GM12878 (cell line): Measurements from ENCODE around the gene RALGPS1. TPM values are rescaled to one million over a fixed set of nuclear protein-coding genes. Genes with fewer than 3 reads are reported as not detected.
A peak's percentile ranks its signal among the peaks of the same experiment; 100 is the strongest.

ENCODE experiments used
- ATAC-seq: fragments of 200-7000 bp; cut with Tn5 transposase; 3 replicates; pipeline ENCODE4 v1.9.1; 2020; ENCODE audit warnings: mild to moderate bottlenecking, moderate library complexity
- BruUV-seq: library from RNA; stranded (reverse); fragments of 400-500 nt; replicated peaks from 2 replicates; lab custom pipeline; 2021; lab: Mats Ljungman, UMichigan
- CTCF ChIA-PET: fragments of 300-600 bp; sonication (Branson Sonifier 250); formaldehyde crosslinking; extraction: SDS; loops from one replicate; lab custom pipeline; 2021; ENCODE audit warnings: inconsistent platforms; lab: Yijun Ruan, JAX
- POLR2A ChIA-PET: fragments of 350-600 bp; formaldehyde crosslinking; extraction: SDS; loops from one replicate; lab custom pipeline; 2021; ENCODE audit warnings: inconsistent platforms; lab: Charles Lee
- RAD21 ChIA-PET: fragments of 300-600 bp; sonication (Branson Sonifier 250); formaldehyde crosslinking; loops from one replicate; lab custom pipeline; 2023; ENCODE audit warnings: antibody characterized with exemption; ENCODE audit not compliant: unreplicated experiment; lab: Charles Lee
- SMC1A ChIA-PET: fragments of 300-600 bp; sonication (Branson Sonifier 250); formaldehyde crosslinking; loops from one replicate; lab custom pipeline; 2023; ENCODE audit not compliant: unreplicated experiment, uncharacterized antibody; lab: Charles Lee
- DNase-seq: peaks from one replicate; pipeline ENCODE4 v3.0.0-alpha.2; 2011; ENCODE audit warnings: low read depth, low spot score
- FAIRE-seq: peaks from 3 replicates; lab custom pipeline; 2011; peaks lifted over from hg19 to GRCh38; lab: Jason Lieb, UNC
- H2AFZ ChIP-seq: 2 replicates; pipeline ENCODE4 v1.6.0; 2011; ENCODE audit warnings: low read depth, low read length, control low read depth; ENCODE audit not compliant: control insufficient read depth
- H3K27ac ChIP-seq: 2 replicates; pipeline ENCODE4 v1.5.1; 2011; ENCODE audit warnings: control low read depth; ENCODE audit not compliant: control insufficient read depth, insufficient read depth
- H3K27me3 ChIP-seq, 2 experiments: replicated peaks in 1 of 2; 2 replicates each; pipeline versions ENCODE4 v1.6.0 to v1.6.1; 2011; ENCODE audit warnings: low read length in 1 of 2; ENCODE audit not compliant: control insufficient read depth in 2 of 2, insufficient read depth in 2 of 2
- H3K36me3 ChIP-seq, 2 experiments: 2 replicates each; pipeline ENCODE4 v1.5.1; 2011; ENCODE audit warnings: low read length in 1 of 2; ENCODE audit not compliant: control insufficient read depth in 2 of 2, insufficient read depth in 2 of 2
- H3K4me1 ChIP-seq: 2 replicates; pipeline ENCODE4 v1.6.1; 2011; ENCODE audit warnings: mild to moderate bottlenecking, low read length, moderate library complexity, mixed read lengths; ENCODE audit not compliant: control insufficient read depth, insufficient read depth
- H3K4me2 ChIP-seq: 2 replicates; pipeline ENCODE4 v1.6.0; 2011; ENCODE audit warnings: control low read depth; ENCODE audit not compliant: control insufficient read depth, insufficient read depth
- H3K4me3 ChIP-seq: fragments of 200-600 bp; sonication (generic); 2 replicates; pipeline ENCODE4 v1.5.1; 2016
- H3K79me2 ChIP-seq: 2 replicates; pipeline ENCODE4 v1.6.0; 2011; ENCODE audit warnings: low read length; ENCODE audit not compliant: control insufficient read depth, insufficient read depth
- H3K9ac ChIP-seq: 2 replicates; pipeline ENCODE4 v1.8.0; 2011; ENCODE audit warnings: low read length, control low read depth, mixed read lengths; ENCODE audit not compliant: control insufficient read depth, insufficient read depth
- H3K9me3 ChIP-seq: replicated peaks from 3 replicates; pipeline ENCODE4 v1.5.1; 2011; ENCODE audit warnings: mild to moderate bottlenecking, low read length; ENCODE audit not compliant: control insufficient read depth, insufficient read depth
- H4K20me1 ChIP-seq: 2 replicates; pipeline ENCODE4 v1.6.0; 2011; ENCODE audit not compliant: control insufficient read depth, insufficient read depth
- DPF2 ChIP-seq: fragments of 450-650 bp; IDR thresholded peaks from 2 replicates; pipeline ENCODE4 v1.6.1; 2017; ENCODE audit warnings: mild to moderate bottlenecking
- GABPA ChIP-seq: IDR thresholded peaks from 2 replicates; pipeline ENCODE4 v1.6.1; 2014; ENCODE audit warnings: antibody characterized with exemption, low read depth, mild to moderate bottlenecking, inconsistent platforms
- MEF2B ChIP-seq: fragments of 450-650 bp; IDR thresholded peaks from 2 replicates; pipeline ENCODE4 v1.6.1; 2018; ENCODE audit warnings: mild to moderate bottlenecking, moderate library complexity; ENCODE audit not compliant: partially characterized antibody, poor library complexity, severe bottlenecking
- MLLT1 ChIP-seq: fragments of 450-650 bp; IDR thresholded peaks from 2 replicates; pipeline ENCODE4 v1.6.1; 2016; ENCODE audit warnings: mild to moderate bottlenecking
- NKRF ChIP-seq: fragments of 450-650 bp; conservative IDR thresholded peaks from 2 replicates; pipeline ENCODE4 v1.6.1; 2017; ENCODE audit warnings: mild to moderate bottlenecking, moderate library complexity
- SMAD1 ChIP-seq: fragments of 450-650 bp; IDR thresholded peaks from 2 replicates; pipeline ENCODE4 v1.6.1; 2018; ENCODE audit warnings: mild to moderate bottlenecking, low read depth; ENCODE audit not compliant: partially characterized antibody
- ZNF217 ChIP-seq: fragments of 450-650 bp; IDR thresholded peaks from 2 replicates; pipeline ENCODE4 v1.6.1; 2017; ENCODE audit warnings: antibody characterized with exemption, mild to moderate bottlenecking
- WGBS: methylation state at CpG from one replicate; pipeline ENCODE4 v1.1.6; 2016; ENCODE audit warnings: low lambda C conversion rate; ENCODE audit not compliant: insufficient replicate concordance, insufficient coverage; ENCODE audit errors: missing lambda C conversion rate; 5-methylcytosine and 5-hydroxymethylcytosine counted together
- in situ Hi-C: fragments of 300-500 bp; cut with MboI; formaldehyde crosslinking; loops from 9 replicates; pipeline ENCODE4 v1.14.3; 2018; ENCODE audit warnings: mixed read lengths
- intact Hi-C: fragments of 100-400 bp; cut with micrococcal nuclease; formaldehyde crosslinking; loops from one replicate; pipeline ENCODE4 v1.14.2; 2022; ENCODE audit not compliant: unreplicated experiment
- polyA plus RNA-seq, 11 experiments: library from polyadenylated mRNA; depleted of rRNA in 4 of 11; unstranded in 6 of 11; stranded (reverse) in 5 of 11; fragments of >200 nt; fragmentation: Nextera tagmentation in 4 of 11; fragmentation: Illumina TruSeq in 1 of 11; extraction: Ambion mirVana in 4 of 11; extraction: Trizol in 1 of 11; gene quantifications; 1 replicate in 1 of 11; 2 replicates in 10 of 11; pipeline versions ENCODE4 v1.2.1 to v1.2.3, GENCODE V29; 2011 to 2016; ENCODE audit warnings: inconsistent platforms in 2 of 11, missing spikeins in 2 of 11, low read depth in 1 of 11
- total RNA-seq, 4 experiments: library from RNA; depleted of rRNA in 3 of 4; stranded (reverse); fragments of >200 nt in 3 of 4; fragmentation: Illumina TruSeq in 1 of 4; extraction: Trizol in 1 of 4; gene quantifications; 2 replicates each; pipeline versions ENCODE4 v1.2.1 to v1.2.3, GENCODE V29; 2013 to 2021

RALGPS1 gene
- total and polyA plus RNA-seq, 10 of the 15 experiments (the other 5 are each of a cell fraction or from before 2014, with no cell fraction given), result 0.13 to 5.6 (median 2.7) TPM

- ChIA-PET POLR2A (interaction anchor here (0.6 to 2.7 kb wide), 8 partner anchors 35 to 751 kb away, joined by 3 to 13 read pairs (median 4); no protein-coding TSS in a partner anchor), SMC1A (interaction anchor here (0.7 to 4.9 kb wide), 26 partner anchors 9 to 280 kb away, joined by 3 to 68 read pairs (median 5); no protein-coding TSS in a partner anchor), RAD21 (interaction anchor here (0.8 to 7.5 kb wide), 16 partner anchors 35 to 178 kb away, joined by 3 to 54 read pairs (median 5); no protein-coding TSS in a partner anchor)
- Histone ChIP-seq H3K4me1 (peaks cover 25% of the 10 kb centered on the region), H3K4me3 (no peak overlapping the region), H2AFZ (no peak overlapping the region), H3K9me3 (no peaks in the 10 kb centered on the region), H3K4me2 (no peak overlapping the region)
- ATAC-seq (peak; percentile 19), DNase-seq (no peak)
- BruUV-seq, result no TSS peak
- in situ Hi-C loops, result no loop called here
- no peak for TF ChIP-seq SMAD1
- peak; percentile 40 for TF ChIP-seq MEF2B
- TF ChIP-seq MLLT1, result 0 out of 2 replicates have a peak, but pooled peaks have one; percentile 0
- TF ChIP-seq DPF2, result 0 out of 2 replicates have a peak, but pooled peaks have one; percentile 10
- TF ChIP-seq GABPA, result no peak
- peak; percentile 38; the same call in 1 of the 2 replicates for TF ChIP-seq NKRF
- TF ChIP-seq ZNF217, result peak; percentile 86
- TF ChIP-seq, all 136 proteins: peak for 5
- WGBS, result 96% methylated on average over 4 of the region's 4 CpGs
- no peak overlapping the region for H3K27ac ChIP-seq
- H3K36me3 ChIP-seq, result no peaks in the 10 kb centered on the region
- FAIRE-seq, result no peak
- no peaks in the 10 kb centered on the region for H3K27me3 ChIP-seq
- no peaks in the 10 kb centered on the region for H3K79me2 ChIP-seq
- CTCF ChIA-PET, result interaction anchor here (0.6 to 3.7 kb wide), 13 partner anchors 13 to 178 kb away, joined by 3 to 18 read pairs (median 4); no protein-coding TSS in a partner anchor
- H3K9ac ChIP-seq, result no peak overlapping the region
- intact Hi-C loops, result loop anchor here (5.0 kb wide), 2 partner anchors 48 to 78 kb away; no protein-coding TSS in a partner anchor
- no peaks in the 10 kb centered on the region for H4K20me1 ChIP-seq
Measured at GRCh38 chr9:127119320-127119709, 204.7 kb downstream of the RALGPS1 start.
